Measurements from ENCODE around the gene BPIFB2.

BPIFB2 gene

GRCh38 chr20:33054791-33055190 lies 47.3 kb downstream of the BPIFB2 start:
- TF ChIP-seq CTCF (conservative IDR thresholded peaks at IDR 0.05; ENCODE audit: low read length), result no peak
- H3K4me3 ChIP-seq (ENCODE audit: low read length), result no peak overlapping the region
- DNase-seq (ENCODE audit: low read depth), result no peak

- no peak for TF ChIP-seq CTCF (conservative IDR thresholded peaks at IDR 0.05; ENCODE audit: low read length)
- no peak overlapping the region for H3K4me3 ChIP-seq (ENCODE audit: low read length)
- no peak for DNase-seq (ENCODE audit: low read depth)
These were observed 51.6 kb downstream of the BPIFB2 start for GRCh38 chr20:33059136-33059535.

GRCh38 chr20:33059741-33060390 lies 52.4 kb downstream of the BPIFB2 start:
- no peak for TF ChIP-seq CTCF (conservative IDR thresholded peaks at IDR 0.05; ENCODE audit: low read length)
- H3K4me3 ChIP-seq (ENCODE audit: low read length), result no peak overlapping the region
- no peak for DNase-seq (ENCODE audit: low read depth)

- DNase-seq (ENCODE audit: low read depth), result no peak
- TF ChIP-seq CTCF (conservative IDR thresholded peaks at IDR 0.05; ENCODE audit: low read length), result no peak
- H3K4me3 ChIP-seq (ENCODE audit: low read length), result no peak overlapping the region
These were observed 54.1 kb downstream of the BPIFB2 start for GRCh38 chr20:33061658-33062028.

- no peak for TF ChIP-seq CTCF (conservative IDR thresholded peaks at IDR 0.05; ENCODE audit: low read length)
These were observed 54.8 kb downstream of the BPIFB2 start for GRCh38 chr20:33062105-33062824.

GRCh38 chr20:33062825-33063149 lies 55.3 kb downstream of the BPIFB2 start:
- H3K4me3 ChIP-seq (ENCODE audit: low read length), result no peak overlapping the region
- TF ChIP-seq CTCF (conservative IDR thresholded peaks at IDR 0.05; ENCODE audit: low read length), result no peak
- no peak for DNase-seq (ENCODE audit: low read depth)

More at GRCh38 chr20:33062105-33062824, 54.8 kb downstream of the BPIFB2 start:
- no peak for DNase-seq (ENCODE audit: low read depth)
- no peak overlapping the region for H3K4me3 ChIP-seq (ENCODE audit: low read length)

- no peak for DNase-seq (ENCODE audit: low read depth)
- no peak overlapping the region for H3K4me3 ChIP-seq (ENCODE audit: low read length)
- TF ChIP-seq CTCF (conservative IDR thresholded peaks at IDR 0.05; ENCODE audit: low read length), result no peak
These were observed 55.8 kb downstream of the BPIFB2 start for GRCh38 chr20:33063271-33063670.

Data from AG10803 (cell line).